Activated T-cell treated with anti-CD3 and anti-CD28 coated beads, Interleukin-2, amount 50 U/mL, for 72 hours (primary cell): ENCODE data around the gene FNDC1. TPM values are rescaled to one million over a fixed set of nuclear protein-coding genes. Genes with fewer than 3 reads are reported as not detected.

Source experiments
- ATAC-seq, 2 donors: fragments of 150-1000 bp; cut with Tn5 transposase; replicated peaks in 1 of 2; 2 replicates each; pipeline ENCODE4 v1.10.0; 2021; ENCODE audit warnings: moderate library complexity in 2 of 2, mild to moderate bottlenecking in 1 of 2
- DNase-seq, 2 donors: peaks; one replicate each; pipeline ENCODE4 v3.0.0; 2021 to 2022; ENCODE audit warnings: mixed read lengths in 1 of 2
- H3K27ac Mint-ChIP-seq: one replicate; pipeline ENCODE4 v1.8.0; 2022; ENCODE audit warnings: mild to moderate bottlenecking, moderate library complexity, mixed read lengths
- H3K27me3 Mint-ChIP-seq: one replicate; pipeline ENCODE4 v1.8.0; 2022; ENCODE audit warnings: low read depth, mixed read lengths
- H3K36me3 Mint-ChIP-seq, 2 donors: one replicate each; pipeline ENCODE4 v1.8.0; 2022; ENCODE audit warnings: mixed read lengths in 2 of 2, mild to moderate bottlenecking in 1 of 2; ENCODE audit not compliant: insufficient read depth in 2 of 2
- H3K4me1 Mint-ChIP-seq: one replicate; pipeline ENCODE4 v1.8.0; 2022; ENCODE audit warnings: low read depth, mixed read lengths
- H3K4me3 Mint-ChIP-seq, 2 donors: one replicate each; pipeline ENCODE4 v1.8.0; 2022; ENCODE audit warnings: mild to moderate bottlenecking in 2 of 2, mixed read lengths in 2 of 2, moderate library complexity in 2 of 2
- H3K9me3 Mint-ChIP-seq, 2 donors: one replicate each; pipeline ENCODE4 v1.8.0; 2022; ENCODE audit warnings: mixed read lengths in 2 of 2
- total RNA-seq, 2 donors: library from RNA; stranded (reverse); gene quantifications; one replicate each; pipeline ENCODE4 v1.2.3, GENCODE V29; 2022

FNDC1 gene
- total RNA-seq, 2 donors from 2014 or later, result 0.30 TPM; not detected in 1

- peaks cover 32% of the 10 kb centered on the region for H3K27me3 Mint-ChIP-seq
- DNase-seq (no peak), ATAC-seq (no peak)
- H3K4me1 Mint-ChIP-seq, result peaks cover 5% of the 10 kb centered on the region
- H3K9me3 Mint-ChIP-seq, result no peaks in the 10 kb centered on the region
- H3K36me3 Mint-ChIP-seq, result no peaks in the 10 kb centered on the region
- no peak overlapping the region for H3K27ac Mint-ChIP-seq
- H3K4me3 Mint-ChIP-seq, result no peak overlapping the region
Observed at GRCh38 chr6:159196430-159196975, 27.3 kb downstream of the FNDC1 start.

GRCh38 chr6:159197251-159197650 lies 28.1 kb downstream of the FNDC1 start:
- no peaks in the 10 kb centered on the region for H3K9me3 Mint-ChIP-seq
- H3K27me3 Mint-ChIP-seq, result peaks cover 32% of the 10 kb centered on the region
- peaks cover 5% of the 10 kb centered on the region for H3K4me1 Mint-ChIP-seq
- ATAC-seq, result no peak
- H3K27ac Mint-ChIP-seq, result no peak overlapping the region
- no peaks in the 10 kb centered on the region for H3K36me3 Mint-ChIP-seq
- H3K4me3 Mint-ChIP-seq, result no peak overlapping the region
- no peak for DNase-seq

- Mint-ChIP-seq H3K4me1 (peaks cover 3% of the 10 kb centered on the region), H3K9me3 (no peaks in the 10 kb centered on the region)
Observed at GRCh38 chr6:159201336-159201735, 32.1 kb downstream of the FNDC1 start.

GRCh38 chr6:159203304-159204005 lies 34.3 kb downstream of the FNDC1 start:
- Mint-ChIP-seq H3K36me3 (no peaks in the 10 kb centered on the region), H3K27me3 (peaks cover 18% of the 10 kb centered on the region), H3K4me3 (no peak overlapping the region), H3K9me3 (no peaks in the 10 kb centered on the region), H3K4me1 (no peaks in the 10 kb centered on the region), H3K27ac (no peak overlapping the region)
- ATAC-seq, result no peak
- DNase-seq, result no peak

More at GRCh38 chr6:159201336-159201735, 32.1 kb downstream of the FNDC1 start:
- Mint-ChIP-seq H3K36me3 (no peaks in the 10 kb centered on the region), H3K4me3 (no peak overlapping the region), H3K27me3 (peaks cover 22% of the 10 kb centered on the region), H3K27ac (no peak overlapping the region)
- no peak for DNase-seq
- ATAC-seq, result no peak

DNA sequence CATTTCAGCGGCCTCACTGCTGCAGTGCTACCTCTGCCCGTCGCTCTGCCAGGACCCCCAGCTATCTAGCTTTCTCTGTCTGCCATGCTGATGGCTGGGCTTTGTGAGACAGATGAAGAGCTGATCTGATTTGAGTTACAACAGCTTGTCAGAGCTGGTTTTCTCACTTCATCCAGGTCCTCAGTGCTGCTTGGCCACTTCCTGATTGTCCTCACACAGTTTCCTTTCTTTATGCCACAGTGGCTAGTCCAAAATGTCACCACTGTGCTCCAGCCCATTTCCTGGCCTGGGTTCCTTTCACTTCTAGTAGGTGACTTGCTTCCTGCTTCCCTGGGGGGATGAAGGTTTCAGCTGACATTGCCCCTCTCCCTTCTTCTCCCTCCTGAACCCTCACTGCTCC lies 35.4 kb downstream of the FNDC1 start:
- H3K27ac Mint-ChIP-seq, result no peak overlapping the region
- no peaks in the 10 kb centered on the region for H3K36me3 Mint-ChIP-seq
- ATAC-seq (no peak), DNase-seq (no peak)
- H3K4me3 Mint-ChIP-seq, result no peak overlapping the region
- H3K9me3 Mint-ChIP-seq, result no peaks in the 10 kb centered on the region
- peaks cover 11% of the 10 kb centered on the region for H3K27me3 Mint-ChIP-seq
- no peaks in the 10 kb centered on the region for H3K4me1 Mint-ChIP-seq

- no peak overlapping the region for H3K27ac Mint-ChIP-seq
- H3K4me1 Mint-ChIP-seq, result no peaks in the 10 kb centered on the region
Observed at GRCh38 chr6:159212028-159212427, 42.8 kb downstream of the FNDC1 start.

GRCh38 chr6:159212525-159213280 lies 43.5 kb downstream of the FNDC1 start:
- H3K9me3 Mint-ChIP-seq, result no peaks in the 10 kb centered on the region
- peaks cover under 1% of the 10 kb centered on the region for H3K27me3 Mint-ChIP-seq
- ATAC-seq (no peak), DNase-seq (no peak)
- H3K36me3 Mint-ChIP-seq, result no peaks in the 10 kb centered on the region
- no peaks in the 10 kb centered on the region for H3K4me1 Mint-ChIP-seq
- H3K27ac Mint-ChIP-seq, result no peak overlapping the region
- H3K4me3 Mint-ChIP-seq, result no peak overlapping the region

More at GRCh38 chr6:159212028-159212427, 42.8 kb downstream of the FNDC1 start:
- no peaks in the 10 kb centered on the region for H3K36me3 Mint-ChIP-seq
- no peaks in the 10 kb centered on the region for H3K27me3 Mint-ChIP-seq
- ATAC-seq (no peak), DNase-seq (no peak)
- H3K9me3 Mint-ChIP-seq, result no peaks in the 10 kb centered on the region
- H3K4me3 Mint-ChIP-seq, result no peak overlapping the region

DNA sequence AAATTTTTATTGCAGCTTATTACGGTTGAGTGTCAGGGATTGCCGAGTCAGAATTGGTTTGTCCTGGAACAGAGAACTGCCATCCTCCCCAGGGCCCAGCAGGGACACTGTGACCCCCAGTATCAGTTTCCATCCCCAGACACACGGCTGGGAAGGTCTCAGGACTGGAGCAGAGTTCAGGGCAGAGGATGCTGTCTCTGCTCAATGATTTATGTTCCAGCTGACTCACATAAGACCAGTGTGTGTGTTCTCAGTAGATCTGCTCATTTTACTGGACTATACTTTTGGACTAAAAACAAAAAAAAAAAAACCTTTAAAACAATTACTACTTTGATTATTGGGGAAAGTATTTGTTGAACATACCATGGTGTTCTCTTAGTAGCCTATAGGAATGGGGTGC lies 44.2 kb downstream of the FNDC1 start:
- Mint-ChIP-seq H3K4me3 (no peak overlapping the region), H3K27me3 (peaks cover 7% of the 10 kb centered on the region), H3K9me3 (no peaks in the 10 kb centered on the region), H3K4me1 (no peaks in the 10 kb centered on the region), H3K27ac (no peak overlapping the region), H3K36me3 (no peaks in the 10 kb centered on the region)
- DNase-seq, result no peak
- ATAC-seq, result no peak

- no peak for ATAC-seq
- Mint-ChIP-seq H3K4me3 (no peak overlapping the region), H3K27ac (no peak overlapping the region), H3K9me3 (no peaks in the 10 kb centered on the region), H3K27me3 (peaks cover 12% of the 10 kb centered on the region), H3K4me1 (no peaks in the 10 kb centered on the region), H3K36me3 (no peaks in the 10 kb centered on the region)
- DNase-seq, result no peak
Observed at GRCh38 chr6:159214281-159214680, 45.1 kb downstream of the FNDC1 start.

GRCh38 chr6:159217595-159218275 lies 48.5 kb downstream of the FNDC1 start:
- ATAC-seq (no peak), DNase-seq (peak; percentile 7 to 10)
- no peak overlapping the region for H3K27ac Mint-ChIP-seq
- H3K27me3 Mint-ChIP-seq, result peaks cover 35% of the 10 kb centered on the region
- H3K4me1 Mint-ChIP-seq, result no peaks in the 10 kb centered on the region
- no peaks in the 10 kb centered on the region for H3K9me3 Mint-ChIP-seq
- H3K4me3 Mint-ChIP-seq, result no peak overlapping the region
- no peaks in the 10 kb centered on the region for H3K36me3 Mint-ChIP-seq

- ATAC-seq, result no peak
- peaks cover 40% of the 10 kb centered on the region for H3K27me3 Mint-ChIP-seq
- DNase-seq, result no peak
- no peak overlapping the region for H3K4me3 Mint-ChIP-seq
- H3K9me3 Mint-ChIP-seq, result no peaks in the 10 kb centered on the region
- no peaks in the 10 kb centered on the region for H3K4me1 Mint-ChIP-seq
- no peaks in the 10 kb centered on the region for H3K36me3 Mint-ChIP-seq
- no peak overlapping the region for H3K27ac Mint-ChIP-seq
Observed at GRCh38 chr6:159220093-159220492, 50.9 kb downstream of the FNDC1 start.

DNA sequence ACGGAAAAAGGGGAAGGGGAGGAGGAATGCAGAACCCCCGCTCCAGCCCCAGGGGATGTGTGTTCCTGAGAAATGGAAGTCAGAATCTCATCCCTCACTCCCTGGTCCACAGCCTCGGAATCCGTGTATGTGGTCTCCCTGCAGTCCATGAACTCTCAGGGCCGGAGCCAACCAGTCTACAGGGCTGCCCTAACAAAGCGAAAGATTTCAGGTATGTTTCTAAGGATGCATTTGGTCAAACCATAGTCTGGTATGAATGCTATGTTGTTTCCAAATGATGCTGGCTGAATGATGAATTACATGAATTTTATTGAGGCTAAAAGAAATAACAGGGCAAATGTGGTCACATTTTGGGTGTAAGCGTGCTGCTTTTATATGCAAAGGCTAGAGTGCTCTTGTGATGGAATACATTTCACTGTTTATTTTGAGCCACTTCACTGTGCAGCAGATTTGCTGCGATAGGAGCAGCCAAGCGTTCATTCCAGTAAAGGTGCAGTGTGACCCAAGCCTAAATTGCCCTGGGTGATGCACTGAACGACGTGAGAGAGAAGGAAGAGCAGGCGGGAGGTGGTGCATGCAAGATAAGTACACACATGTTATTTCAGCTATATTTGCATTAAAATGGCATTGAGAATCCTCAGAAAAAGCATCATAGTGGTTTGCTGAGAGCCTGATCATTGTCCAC lies 52.4 kb downstream of the FNDC1 start:
- Mint-ChIP-seq H3K4me1 (no peaks in the 10 kb centered on the region), H3K27me3 (peaks cover 44% of the 10 kb centered on the region), H3K27ac (no peak overlapping the region), H3K36me3 (no peaks in the 10 kb centered on the region), H3K9me3 (no peaks in the 10 kb centered on the region), H3K4me3 (no peak overlapping the region)
- ATAC-seq (no peak), DNase-seq (no peak)

DNA sequence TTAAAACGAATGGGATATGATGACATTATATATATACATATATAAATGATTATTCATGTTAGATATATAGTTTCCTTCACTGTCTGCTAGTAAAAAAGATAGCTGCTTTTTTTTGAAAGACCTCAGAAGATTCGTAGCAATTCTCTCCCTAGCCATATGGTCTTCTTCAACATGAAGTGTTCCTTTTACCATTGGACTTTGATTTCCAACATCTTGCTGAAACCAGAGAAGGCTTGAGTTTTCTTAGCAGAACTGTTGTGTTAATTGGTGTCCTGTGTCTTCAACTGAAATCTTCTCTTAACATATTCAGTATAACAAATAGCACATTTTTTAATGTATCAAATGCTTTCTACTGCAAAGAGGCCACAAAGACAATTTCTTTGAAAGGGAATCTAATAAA lies 55.3 kb downstream of the FNDC1 start:
- Mint-ChIP-seq H3K27me3 (peaks cover 40% of the 10 kb centered on the region), H3K27ac (no peak overlapping the region), H3K4me3 (no peak overlapping the region), H3K9me3 (no peaks in the 10 kb centered on the region), H3K4me1 (no peaks in the 10 kb centered on the region), H3K36me3 (no peaks in the 10 kb centered on the region)
- ATAC-seq (no peak), DNase-seq (no peak)
